ENCODE data around the gene SPTLC2.

Gene SPTLC2

DNA sequence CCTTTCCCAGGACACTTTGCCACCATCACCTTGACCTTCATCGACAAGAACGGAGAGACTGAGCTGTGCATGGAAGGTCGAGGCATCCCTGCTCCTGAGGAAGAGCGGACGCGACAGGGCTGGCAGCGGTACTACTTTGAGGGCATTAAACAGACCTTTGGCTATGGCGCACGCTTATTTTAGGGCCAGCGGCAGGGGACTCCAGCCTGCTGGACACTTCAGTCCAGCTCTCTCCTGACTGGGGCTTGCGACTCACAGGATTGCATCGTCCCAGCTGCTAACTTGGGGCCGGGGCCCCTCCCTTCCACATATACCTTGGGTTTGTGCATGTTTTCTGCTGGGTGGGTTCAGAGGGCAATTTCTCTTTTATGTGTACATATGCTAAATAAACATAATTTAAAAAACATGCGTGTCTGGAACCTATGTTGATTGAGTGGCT is 147.4 kb downstream of the SPTLC2 start:
- no peak for DNase-seq (ENCODE audit: low spot score)

DNA sequence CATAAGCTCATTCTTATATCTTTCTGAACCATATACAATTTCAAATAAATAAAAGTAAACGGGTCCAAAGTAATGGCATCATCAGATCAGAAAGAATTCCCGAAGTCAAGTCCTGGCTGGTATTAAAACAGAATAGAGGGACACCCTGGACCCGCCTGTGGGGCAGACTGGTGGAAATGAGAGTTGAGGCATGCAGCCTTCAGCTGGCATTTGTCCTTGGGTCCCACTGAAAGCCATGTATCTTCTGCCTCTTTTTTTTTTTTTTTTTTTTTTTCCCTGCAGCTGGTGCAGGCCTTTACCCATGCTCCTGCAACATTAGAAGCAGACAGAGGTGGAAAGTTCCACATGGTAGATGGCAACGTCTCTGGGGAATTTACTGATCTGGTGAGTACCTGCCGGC is 148.6 kb downstream of the SPTLC2 start:
- DNase-seq (ENCODE audit: low spot score) = no peak

GRCh38 chr14:77459072-77459723 is 157.2 kb downstream of the SPTLC2 start:
- peak; percentile 74 for DNase-seq (ENCODE audit: low spot score)

- peak; percentile 42 for DNase-seq (ENCODE audit: low spot score)
Observed at GRCh38 chr14:77458249-77458950, 158.0 kb downstream of the SPTLC2 start.

GRCh38 chr14:77457522-77458248 is 158.8 kb downstream of the SPTLC2 start, which contains the start of the genes AHSA1 and VIPAS39:
Gene AHSA1 (plus strand): TSS chr14:77458093. CDS start chr14:77458190, 97 bp downstream.
Gene VIPAS39 (minus strand): TSS chr14:77457601. CDS start chr14:77454102, 3,499 bp downstream.
- peak; percentile 97 for DNase-seq (ENCODE audit: low spot score)

DNA sequence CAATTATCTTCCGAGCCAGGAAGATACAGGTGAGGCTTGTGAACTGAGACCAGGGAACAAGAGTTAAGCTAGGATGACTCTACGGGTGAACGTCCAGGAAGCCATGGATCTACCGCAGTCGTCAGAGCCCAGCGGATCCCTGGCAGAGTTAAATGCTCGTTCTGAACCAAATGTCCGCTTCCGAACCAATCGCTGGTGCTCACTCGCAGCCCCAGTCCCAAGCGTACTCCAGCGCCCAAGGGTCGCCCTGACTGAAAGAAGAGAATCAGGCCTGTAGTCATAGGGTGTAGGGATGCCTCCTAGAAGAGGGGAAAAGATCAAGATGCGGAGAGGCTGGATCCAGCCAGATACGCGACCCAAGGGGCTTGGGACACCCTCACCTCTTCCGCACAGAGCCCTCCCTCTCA is 159.3 kb downstream of the SPTLC2 start:
- DNase-seq (ENCODE audit: low spot score) = no peak

Data from activated CD4-positive, alpha-beta T cell treated with anti-CD3 and anti-CD28 coated beads, Interleukin-2, Interleukin-4, amounts not matched to agents 100 ng/mL and 50 ng/mL, durations not matched to agents 16 hours and 8 hours (primary cell).